HUES48 (cell line): ENCODE results near the gene SPIRE2.
A peak's percentile ranks its signal among the peaks of the same experiment; 100 is the strongest.

Experiments used
- H3K27ac ChIP-seq: one replicate; pipeline ENCODE4 v1.7.0; 2013; ENCODE audit warnings: low read depth, low read length, inconsistent platforms
- H3K27me3 ChIP-seq: 2 replicates; pipeline ENCODE4 v1.6.1; 2013; ENCODE audit warnings: mild to moderate bottlenecking, low read length; ENCODE audit not compliant: control insufficient read depth, insufficient read depth
- H3K36me3 ChIP-seq: 2 replicates; pipeline ENCODE4 v1.6.1; 2013; ENCODE audit warnings: low read length; ENCODE audit not compliant: control insufficient read depth, insufficient read depth
- H3K4me1 ChIP-seq: 2 replicates; pipeline ENCODE4 v1.6.1; 2013; ENCODE audit warnings: mild to moderate bottlenecking, low read length; ENCODE audit not compliant: control insufficient read depth, insufficient read depth
- H3K4me3 ChIP-seq: 2 replicates; pipeline ENCODE4 v1.5.1; 2013; ENCODE audit warnings: mild to moderate bottlenecking, low read depth, low read length
- H3K9ac ChIP-seq: 2 replicates; pipeline ENCODE4 v1.6.1; 2013; ENCODE audit warnings: mild to moderate bottlenecking, low read depth, low read length, moderate library complexity
- H3K9me3 ChIP-seq: 2 replicates; pipeline ENCODE4 v1.6.1; 2013; ENCODE audit warnings: low read length; ENCODE audit not compliant: control insufficient read depth, insufficient read depth

Gene SPIRE2

GRCh38 chr16:89904606-89905510 lies 76.6 kb downstream of the SPIRE2 start:
- Histone ChIP-seq H3K4me3 (no peak overlapping the region), H3K27me3 (no peaks in the 10 kb centered on the region), H3K9me3 (0 out of 2 replicates have a peak, but pooled peaks cover 7% of the 10 kb centered on the region), H3K36me3 (peaks cover 56% of the 10 kb centered on the region), H3K4me1 (peaks cover 4% of the 10 kb centered on the region; the same call in 1 of the 2 replicates), H3K9ac (no peak overlapping the region), H3K27ac (no peak overlapping the region)

- Histone ChIP-seq H3K9ac (no peak overlapping the region), H3K4me3 (no peak overlapping the region), H3K27me3 (no peaks in the 10 kb centered on the region), H3K36me3 (peaks cover 52% of the 10 kb centered on the region), H3K4me1 (peaks cover 6% of the 10 kb centered on the region; the same call in 1 of the 2 replicates), H3K9me3 (0 out of 2 replicates have a peak, but pooled peaks cover 7% of the 10 kb centered on the region), H3K27ac (no peak overlapping the region)
Observed at GRCh38 chr16:89905511-89906139, 77.3 kb downstream of the SPIRE2 start.

- Histone ChIP-seq H3K4me1 (peaks cover 6% of the 10 kb centered on the region; the same call in 1 of the 2 replicates), H3K36me3 (peaks cover 53% of the 10 kb centered on the region), H3K9ac (no peak overlapping the region), H3K9me3 (0 out of 2 replicates have a peak, but pooled peaks cover 7% of the 10 kb centered on the region), H3K4me3 (no peak overlapping the region), H3K27ac (no peak overlapping the region), H3K27me3 (no peaks in the 10 kb centered on the region)
Observed at GRCh38 chr16:89906140-89907025, 78.1 kb downstream of the SPIRE2 start.

GRCh38 chr16:89907055-89907814 lies 79.0 kb downstream of the SPIRE2 start:
- Histone ChIP-seq H3K9ac (no peak overlapping the region), H3K36me3 (peaks cover 56% of the 10 kb centered on the region), H3K9me3 (0 out of 2 replicates have a peak, but pooled peaks cover 7% of the 10 kb centered on the region), H3K4me1 (peaks cover 6% of the 10 kb centered on the region; the same call in 1 of the 2 replicates), H3K4me3 (no peak overlapping the region), H3K27ac (no peak overlapping the region), H3K27me3 (no peaks in the 10 kb centered on the region)

GRCh38 chr16:89908236-89908635 lies 80.0 kb downstream of the SPIRE2 start:
- Histone ChIP-seq H3K27ac (no peak overlapping the region), H3K27me3 (no peaks in the 10 kb centered on the region), H3K9me3 (0 out of 2 replicates have a peak, but pooled peaks cover 7% of the 10 kb centered on the region), H3K9ac (no peak overlapping the region), H3K36me3 (peaks cover 50% of the 10 kb centered on the region), H3K4me3 (no peak overlapping the region), H3K4me1 (peaks cover 6% of the 10 kb centered on the region; the same call in 1 of the 2 replicates)

GRCh38 chr16:89909777-89910716 lies 81.8 kb downstream of the SPIRE2 start:
- Histone ChIP-seq H3K9ac (no peak overlapping the region; the same call in 1 of the 2 replicates), H3K9me3 (0 out of 2 replicates have a peak, but pooled peaks cover 7% of the 10 kb centered on the region), H3K27ac (peak overlapping the region; percentile 73), H3K27me3 (no peaks in the 10 kb centered on the region), H3K36me3 (peaks cover 35% of the 10 kb centered on the region), H3K4me1 (peaks cover 6% of the 10 kb centered on the region; the same call in 1 of the 2 replicates), H3K4me3 (no peak overlapping the region)

- Histone ChIP-seq H3K4me1 (peaks cover 6% of the 10 kb centered on the region; the same call in 1 of the 2 replicates), H3K9me3 (0 out of 2 replicates have a peak, but pooled peaks cover 7% of the 10 kb centered on the region), H3K4me3 (no peak overlapping the region), H3K36me3 (peaks cover 28% of the 10 kb centered on the region), H3K9ac (no peak overlapping the region), H3K27me3 (no peaks in the 10 kb centered on the region), H3K27ac (no peak overlapping the region)
Observed at GRCh38 chr16:89910717-89911354, 82.6 kb downstream of the SPIRE2 start.

GRCh38 chr16:89911375-89911774 lies 83.1 kb downstream of the SPIRE2 start:
- Histone ChIP-seq H3K4me3 (no peak overlapping the region), H3K9ac (no peak overlapping the region), H3K4me1 (peaks cover 6% of the 10 kb centered on the region; the same call in 1 of the 2 replicates), H3K27ac (no peak overlapping the region), H3K36me3 (peaks cover 23% of the 10 kb centered on the region), H3K27me3 (no peaks in the 10 kb centered on the region), H3K9me3 (0 out of 2 replicates have a peak, but pooled peaks cover 7% of the 10 kb centered on the region)

GRCh38 chr16:89912143-89912542 lies 83.9 kb downstream of the SPIRE2 start:
- Histone ChIP-seq H3K9me3 (no peaks in the 10 kb centered on the region), H3K27ac (no peak overlapping the region), H3K27me3 (no peaks in the 10 kb centered on the region), H3K4me3 (no peak overlapping the region), H3K4me1 (peaks cover 6% of the 10 kb centered on the region; the same call in 1 of the 2 replicates), H3K36me3 (peaks cover 16% of the 10 kb centered on the region), H3K9ac (no peak overlapping the region)
